ENCODE measurements around the gene ANAPC2.

ANAPC2 gene

DNA sequence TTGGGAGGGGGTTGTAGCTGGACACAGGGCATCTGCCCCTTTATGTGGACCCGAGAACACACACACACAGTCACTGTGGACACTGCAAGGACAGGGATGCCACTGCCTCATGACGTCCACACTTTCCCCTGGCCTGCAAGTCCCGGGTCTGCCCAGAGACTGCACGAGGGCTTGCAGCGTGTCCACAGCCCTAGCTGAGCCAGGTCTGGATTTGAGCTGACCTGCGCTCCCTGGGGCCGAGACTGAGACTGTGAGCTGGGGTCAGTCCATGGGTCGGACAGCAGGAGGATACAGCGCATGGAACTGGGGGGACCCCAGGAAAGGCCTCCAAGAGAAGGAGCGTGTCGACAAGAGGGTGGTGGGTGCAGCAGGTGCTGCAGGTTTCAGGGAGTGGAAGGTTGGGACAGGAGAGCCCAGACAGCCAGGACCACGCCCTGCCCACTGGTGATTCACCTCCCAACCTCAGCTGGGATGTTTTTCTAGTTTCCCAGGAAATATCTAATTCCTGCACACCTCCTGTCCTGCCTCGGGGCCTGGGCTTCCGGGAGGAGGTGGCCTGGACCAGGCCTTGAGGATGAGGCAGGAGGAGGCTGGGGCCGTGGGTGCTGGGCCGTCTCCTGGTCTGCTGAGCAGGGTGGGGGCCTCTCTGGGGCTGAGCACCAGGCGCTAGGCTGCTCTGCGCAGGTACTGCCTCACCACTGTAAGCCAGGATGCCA is 38.1 kb upstream of the ANAPC2 start:
- no peak for DNase-seq

DNA sequence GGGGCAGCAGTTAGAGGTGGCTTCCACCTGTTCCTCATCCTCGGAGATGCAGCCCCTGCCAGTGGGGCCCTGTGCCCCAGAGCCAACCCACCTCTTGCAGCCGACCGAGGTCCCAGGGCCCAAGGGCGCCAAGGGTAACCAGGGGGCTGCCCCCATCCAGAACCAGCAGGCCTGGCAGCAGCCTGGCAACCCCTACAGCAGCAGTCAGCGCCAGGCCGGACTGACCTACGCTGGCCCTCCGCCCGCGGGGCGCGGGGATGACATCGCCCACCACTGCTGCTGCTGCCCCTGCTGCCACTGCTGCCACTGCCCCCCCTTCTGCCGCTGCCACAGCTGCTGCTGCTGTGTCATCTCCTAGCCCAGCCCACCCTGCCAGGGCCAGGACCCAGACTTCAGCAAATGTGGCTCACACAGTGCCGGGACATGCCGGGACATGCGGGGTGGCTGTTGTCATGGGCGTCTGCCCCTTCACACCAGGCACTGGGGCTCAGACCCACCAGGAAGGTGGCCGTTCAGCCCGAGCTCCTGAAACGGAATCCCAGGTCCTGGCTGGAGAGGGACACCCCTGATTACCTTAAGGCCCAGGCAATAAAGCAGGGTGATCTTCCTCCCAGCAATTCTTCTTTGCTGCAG is 37.5 kb upstream of the ANAPC2 start:
- no peak for DNase-seq

DNA sequence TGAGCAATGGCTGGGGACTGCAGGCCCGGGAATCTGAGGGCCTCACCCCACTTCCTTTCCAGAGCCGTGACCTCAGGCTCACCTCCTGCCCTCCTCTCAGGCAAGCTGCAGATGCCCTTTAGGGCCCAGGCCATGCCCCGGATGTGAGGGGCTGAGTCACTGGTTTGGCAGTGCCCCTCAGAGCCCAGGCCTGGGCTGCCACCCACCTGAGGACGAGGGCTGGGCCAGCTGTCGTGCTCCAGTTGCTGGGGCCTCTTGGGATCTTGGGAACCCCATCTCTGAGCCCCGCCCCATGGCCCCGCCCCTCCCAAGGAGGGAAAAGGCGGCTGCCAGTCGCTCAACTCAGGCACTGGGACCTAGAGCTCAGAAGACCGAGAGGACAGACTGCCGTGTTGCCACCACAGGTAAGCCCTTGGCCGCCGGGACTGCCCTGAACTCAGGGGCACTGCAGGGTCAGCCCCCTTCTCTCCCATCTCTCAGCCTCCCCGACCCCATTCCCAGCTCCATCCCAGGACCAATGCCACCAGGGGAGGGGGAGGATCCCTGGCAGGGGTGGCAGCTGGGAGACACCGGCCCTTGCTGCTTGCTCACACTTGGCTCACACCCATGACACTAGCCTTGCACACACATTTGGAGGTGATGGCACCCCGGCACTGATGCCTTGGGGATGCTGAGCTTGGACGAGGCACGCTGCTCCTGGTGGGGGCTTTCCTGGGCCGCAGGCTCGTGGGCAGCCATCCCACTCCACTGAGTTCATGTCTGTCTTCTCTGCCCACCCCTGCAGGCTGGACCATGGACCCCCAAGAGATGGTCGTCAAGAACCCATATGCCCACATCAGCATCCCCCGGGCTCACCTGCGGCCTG is 36.7 kb upstream of the ANAPC2 start, which contains the start of gene CYSRT1:
CYSRT1 (plus strand) TSS at position 345 of the 865 bp plus-strand sequence; CDS start at position 793, 448 bp downstream.
- DNase-seq: no peak

DNA sequence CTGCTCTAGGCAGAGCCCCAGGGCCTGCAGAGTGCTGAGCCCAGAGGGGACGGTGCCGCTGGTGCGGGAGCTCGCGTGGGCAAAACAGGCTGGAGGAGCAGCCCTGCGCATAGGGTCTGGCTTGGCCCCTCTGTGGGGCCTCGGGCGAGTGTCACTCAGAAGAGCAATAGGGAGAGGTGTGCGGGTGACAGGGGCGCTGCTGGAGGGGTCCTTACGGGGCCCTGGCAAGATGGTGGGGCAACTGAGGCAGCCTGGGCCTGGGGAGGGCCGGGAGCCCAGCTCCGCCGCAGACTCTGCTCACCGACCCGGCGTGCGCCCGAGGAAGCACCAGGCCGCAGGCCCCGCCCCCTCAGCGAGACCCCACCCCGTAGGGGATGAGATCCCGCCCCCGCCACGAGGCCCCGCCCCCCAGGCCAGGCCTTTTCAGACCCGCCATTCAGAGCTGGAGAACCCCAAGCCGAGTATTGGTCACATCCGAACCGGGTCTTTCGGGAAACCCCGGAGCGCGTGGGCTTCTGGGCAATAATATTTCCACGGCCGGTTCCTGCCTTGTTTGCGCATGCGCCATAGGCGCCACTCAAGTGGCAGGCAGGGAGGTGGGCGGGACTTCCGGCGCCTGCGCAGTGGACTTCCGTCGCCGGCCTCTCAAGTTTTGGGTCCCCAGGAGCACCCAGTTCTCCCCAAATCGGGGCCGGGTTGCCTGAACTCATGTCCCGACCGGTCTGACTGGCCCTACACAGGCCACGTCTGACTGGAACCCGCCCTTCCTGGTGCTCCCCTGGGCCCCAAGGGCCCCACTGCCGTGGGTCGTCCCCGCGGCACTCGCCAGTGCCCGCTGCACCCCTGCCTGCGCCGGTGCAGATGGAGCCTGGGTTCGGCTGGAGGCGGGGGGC is 35.0 kb upstream of the ANAPC2 start:
- peak; percentile 82 for DNase-seq

DNA sequence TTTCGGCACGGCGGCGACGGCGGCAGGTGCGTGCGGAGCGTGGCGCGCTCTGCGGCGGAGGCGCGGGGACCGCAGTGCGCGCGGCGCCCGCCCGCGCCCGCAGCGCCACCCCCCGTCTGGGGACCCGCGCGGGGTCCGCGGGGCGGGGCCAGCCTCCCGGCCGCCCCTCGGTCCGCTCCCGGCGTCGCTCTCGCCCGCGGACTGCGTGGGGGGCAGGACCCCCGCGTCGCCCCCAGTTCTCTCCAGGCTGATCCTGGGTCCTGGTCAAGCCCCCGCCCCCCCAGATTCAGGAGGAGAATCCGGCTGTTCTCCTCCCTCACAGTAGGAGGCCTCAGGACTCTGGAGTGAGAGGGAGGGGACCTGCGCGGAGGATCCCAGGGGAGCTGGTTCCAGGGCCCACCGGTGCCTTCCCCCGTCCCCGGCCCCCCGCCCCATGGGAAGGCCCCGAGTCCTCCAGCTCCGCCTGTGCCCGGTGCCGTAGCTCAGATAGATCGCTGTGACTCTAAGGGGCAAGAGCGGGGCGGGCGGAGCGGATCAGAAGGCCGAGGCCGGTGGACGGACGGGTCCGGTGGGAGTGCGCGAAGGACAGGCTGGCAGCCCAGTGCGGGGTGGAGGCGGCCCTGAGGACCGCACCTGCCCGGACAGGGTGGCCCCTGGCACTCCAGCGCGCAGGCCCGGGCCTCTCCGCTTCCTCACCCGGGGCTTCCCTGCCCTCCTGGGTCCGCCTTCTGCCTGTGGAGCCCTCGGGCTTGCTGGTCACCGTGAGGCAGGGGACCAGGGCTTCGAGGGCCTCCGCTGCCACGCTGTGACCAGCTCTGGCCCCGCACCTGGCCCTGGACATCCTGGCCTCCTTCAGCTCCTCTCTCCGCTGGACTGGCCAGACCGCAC is 34.1 kb upstream of the ANAPC2 start, which contains the start of gene RNF208:
RNF208 (minus strand) TSS at position 51 of the 888 bp plus-strand sequence. CDS start 1,028 bp downstream, outside the sequence.
- DNase-seq: no peak

DNA sequence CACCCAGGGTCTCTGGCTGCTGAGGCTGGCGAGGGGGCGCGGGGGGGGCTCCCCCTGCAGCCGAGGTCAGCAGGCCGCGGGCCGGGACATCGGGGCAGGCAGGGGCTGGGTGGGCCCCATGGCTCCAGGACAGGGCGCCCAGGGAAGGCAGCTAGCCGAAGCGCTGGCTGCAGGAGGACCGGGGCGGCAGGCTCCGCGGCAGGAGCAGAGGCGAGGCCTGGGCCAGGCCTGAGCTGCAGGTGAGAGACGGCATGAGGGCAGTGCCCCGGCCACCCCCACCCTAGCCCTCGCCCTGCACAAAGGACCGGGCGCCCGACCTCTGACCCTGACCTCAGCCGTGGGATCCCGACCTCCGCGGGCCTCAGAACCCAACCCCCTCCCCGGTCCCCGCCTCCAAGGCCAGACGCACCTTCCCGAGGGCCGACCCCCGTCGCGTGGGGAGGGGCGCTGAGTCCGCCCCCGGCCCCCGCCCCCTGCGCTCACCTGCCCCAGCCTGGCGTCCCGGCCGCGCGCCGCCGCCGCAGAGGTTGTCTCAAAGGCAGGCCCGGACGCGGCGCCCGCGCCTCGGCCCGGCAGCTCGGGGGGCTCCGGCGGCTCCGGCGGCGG is 33.2 kb upstream of the ANAPC2 start:
- peak; percentile 43 for DNase-seq

DNA sequence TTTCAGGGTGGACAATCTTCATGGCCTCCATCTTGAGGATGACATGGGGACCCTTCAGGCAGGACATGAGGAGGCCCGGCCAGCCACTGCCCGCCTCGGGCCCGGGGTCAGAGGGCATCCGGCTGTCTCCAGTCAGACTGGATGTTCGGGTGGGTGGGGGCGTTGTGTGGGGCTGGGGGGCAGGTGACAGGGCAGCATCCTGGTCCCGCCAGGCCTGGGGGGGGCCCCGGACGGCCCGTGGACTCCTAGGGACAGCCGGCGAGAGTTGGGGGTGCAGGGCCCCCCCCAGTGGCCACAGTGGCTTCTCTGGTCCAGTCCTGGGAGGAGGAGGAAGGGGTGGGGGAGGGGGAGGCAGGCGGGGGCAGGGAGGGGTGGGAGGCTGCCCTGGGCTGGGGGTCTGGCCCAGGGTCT is 32.7 kb upstream of the ANAPC2 start:
- DNase-seq: no peak

DNA sequence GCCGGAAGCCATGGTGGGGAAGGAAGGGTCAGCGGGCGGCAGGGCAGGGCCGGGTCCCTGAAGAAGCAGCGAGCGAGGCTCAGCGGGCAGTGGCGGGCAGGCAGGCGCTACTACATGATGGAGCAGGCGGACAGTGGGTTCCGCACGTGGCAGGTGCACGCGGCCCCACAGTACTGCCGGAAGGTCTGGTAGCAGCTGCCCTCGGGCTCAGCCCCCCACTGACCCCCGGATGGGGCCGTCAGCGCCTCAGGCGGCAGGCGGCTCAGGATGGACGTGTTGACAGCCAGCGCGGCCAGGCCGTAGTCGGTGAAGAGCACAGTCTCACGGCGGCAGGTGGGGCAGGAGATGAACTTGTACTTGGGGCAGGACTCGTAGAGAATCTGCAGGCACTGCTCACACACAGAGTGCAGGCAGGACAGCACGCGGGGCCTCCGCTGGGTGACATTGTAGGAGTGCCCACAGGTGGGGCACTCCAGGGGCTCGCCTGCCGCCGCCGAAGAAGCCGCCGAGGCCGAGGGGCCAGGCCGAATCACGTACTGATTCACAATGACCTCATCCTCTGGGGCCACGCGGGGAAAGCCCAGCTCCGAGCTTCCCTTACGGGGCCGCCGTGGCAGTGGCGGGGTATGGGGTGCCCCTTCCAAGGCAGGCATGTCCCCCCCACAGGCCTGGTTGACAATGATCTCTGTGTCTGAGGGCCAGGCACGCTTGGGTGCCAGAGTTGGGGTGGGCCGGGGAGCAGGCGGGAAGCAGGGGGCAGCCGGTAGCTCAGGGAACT is 32.1 kb upstream of the ANAPC2 start:
- no peak for DNase-seq

DNA sequence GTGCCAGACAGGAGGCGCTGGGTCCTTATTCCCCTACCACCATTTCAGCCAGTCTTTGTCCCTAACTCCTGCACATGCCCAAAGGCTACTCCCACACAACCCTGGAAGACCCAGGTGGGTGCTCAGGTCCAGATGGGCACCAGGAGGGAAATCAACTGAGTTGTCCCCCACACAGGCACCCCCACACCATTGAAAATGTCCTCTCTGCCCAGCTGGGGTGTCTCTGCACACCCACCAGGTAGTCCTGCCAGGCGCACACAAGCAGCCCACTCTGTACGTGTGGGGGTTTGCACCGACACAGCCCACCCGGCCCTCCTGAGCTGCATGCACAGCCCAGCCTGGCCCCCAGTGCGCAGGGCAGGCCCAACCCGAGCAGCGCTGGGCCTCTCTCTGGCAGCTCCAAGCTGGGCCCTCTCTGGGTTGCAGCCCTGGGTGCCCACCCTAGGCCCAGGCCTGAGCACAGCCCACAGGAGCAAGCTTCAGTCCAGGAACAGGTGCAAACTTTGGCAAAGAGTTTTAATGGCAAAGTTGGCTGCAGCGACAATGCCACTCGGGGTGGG is 31.5 kb upstream of the ANAPC2 start:
- DNase-seq: no peak

DNA sequence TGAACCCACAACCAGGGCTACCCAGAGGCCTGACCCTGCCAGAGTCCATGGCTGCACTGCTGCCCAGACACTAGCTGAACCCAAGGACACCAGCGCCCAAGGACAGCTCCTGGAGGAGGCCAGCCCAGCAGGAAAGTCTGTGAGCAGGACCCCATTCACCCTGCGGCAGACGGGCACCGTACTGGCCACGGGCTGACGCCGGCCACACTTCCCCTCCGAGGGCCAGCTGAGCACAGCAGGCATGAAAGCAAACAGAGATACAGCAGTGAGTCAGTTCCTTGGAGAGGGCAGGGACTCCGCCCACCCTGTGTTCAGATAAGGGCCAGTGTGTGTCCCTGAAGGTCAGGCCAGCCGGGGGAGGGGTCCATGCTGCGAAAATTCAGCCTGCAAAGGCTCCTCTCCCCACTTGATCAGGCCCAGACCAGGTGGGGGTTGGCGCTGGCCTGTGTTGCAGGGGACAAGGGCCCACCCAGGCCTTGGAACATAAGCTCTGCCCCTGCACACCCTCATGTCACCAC is 30.5 kb upstream of the ANAPC2 start:
- DNase-seq: no peak

DNA sequence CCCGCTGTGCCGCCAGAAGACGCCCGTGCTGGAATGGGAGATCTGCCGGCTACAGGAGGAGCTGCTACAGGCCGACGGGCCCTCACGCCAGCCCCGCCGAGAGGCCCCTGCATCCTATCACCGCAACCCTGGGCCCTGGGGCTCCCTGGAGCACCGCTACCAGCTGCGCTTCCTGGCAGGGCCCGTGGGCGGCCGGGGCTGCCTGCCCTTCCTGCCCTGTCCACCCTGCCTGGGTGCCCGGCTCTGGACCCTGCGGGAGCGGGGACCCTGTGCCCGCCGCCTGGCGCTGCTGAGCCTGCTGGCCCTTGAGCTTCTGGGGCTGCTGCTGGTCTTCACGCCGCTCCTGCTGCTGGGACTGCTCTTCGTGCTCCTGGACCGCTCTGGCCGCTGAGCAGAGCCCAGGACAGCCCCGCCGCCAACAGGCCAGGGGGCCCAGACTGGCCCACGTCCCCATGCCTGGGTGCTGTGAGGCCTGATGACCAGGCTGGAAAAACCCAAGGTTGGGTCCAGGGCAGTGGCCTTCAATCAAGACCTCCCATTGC is 29.9 kb upstream of the ANAPC2 start:
- DNase-seq: no peak

DNA sequence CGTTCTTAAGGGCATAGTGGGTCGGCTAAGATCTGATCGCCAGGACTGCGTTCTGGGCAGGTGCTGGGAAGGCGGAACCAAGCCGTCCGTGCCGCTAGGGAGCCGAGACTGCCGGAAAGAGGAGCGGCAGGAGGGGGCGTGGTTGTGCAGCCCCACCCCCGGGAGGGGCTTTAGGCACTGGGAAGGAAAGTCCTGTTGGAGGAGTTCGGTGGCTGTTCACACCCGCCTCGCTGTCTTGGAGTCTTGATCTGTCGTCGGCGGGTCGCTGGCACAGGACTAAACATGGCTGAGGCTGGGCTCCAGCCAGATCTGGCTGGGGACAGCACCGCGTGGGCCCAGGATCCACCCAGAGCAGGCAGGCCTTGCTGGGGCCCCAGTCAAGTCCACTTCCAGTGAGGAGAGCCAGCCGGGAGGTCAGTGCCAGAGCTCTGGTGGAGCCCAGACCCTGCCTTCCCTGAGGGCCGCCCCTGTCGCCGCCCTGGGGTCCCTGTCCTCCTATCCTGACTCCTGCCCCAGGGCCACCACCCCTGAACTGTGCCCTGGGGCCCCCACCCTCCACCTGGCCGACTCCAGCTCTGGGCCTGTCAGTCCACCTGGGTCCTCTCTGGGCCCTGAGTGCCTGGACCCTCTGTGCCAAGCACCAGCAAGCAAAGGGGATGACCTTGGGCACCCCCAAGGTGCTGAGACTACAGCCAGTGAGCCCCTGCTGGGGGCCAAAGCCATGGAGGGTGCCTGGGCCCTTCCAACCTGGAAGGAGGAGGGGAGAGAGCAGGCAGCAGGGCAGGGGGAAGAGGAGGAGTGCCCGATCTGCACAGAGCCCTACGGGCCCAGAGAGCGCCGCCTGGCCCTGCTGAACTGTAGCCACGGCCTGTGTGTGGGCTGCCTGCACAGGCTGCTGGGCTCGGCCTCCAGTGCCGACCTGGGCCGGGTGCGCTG is 29.2 kb upstream of the ANAPC2 start:
- peak; percentile 78 for DNase-seq

DNA sequence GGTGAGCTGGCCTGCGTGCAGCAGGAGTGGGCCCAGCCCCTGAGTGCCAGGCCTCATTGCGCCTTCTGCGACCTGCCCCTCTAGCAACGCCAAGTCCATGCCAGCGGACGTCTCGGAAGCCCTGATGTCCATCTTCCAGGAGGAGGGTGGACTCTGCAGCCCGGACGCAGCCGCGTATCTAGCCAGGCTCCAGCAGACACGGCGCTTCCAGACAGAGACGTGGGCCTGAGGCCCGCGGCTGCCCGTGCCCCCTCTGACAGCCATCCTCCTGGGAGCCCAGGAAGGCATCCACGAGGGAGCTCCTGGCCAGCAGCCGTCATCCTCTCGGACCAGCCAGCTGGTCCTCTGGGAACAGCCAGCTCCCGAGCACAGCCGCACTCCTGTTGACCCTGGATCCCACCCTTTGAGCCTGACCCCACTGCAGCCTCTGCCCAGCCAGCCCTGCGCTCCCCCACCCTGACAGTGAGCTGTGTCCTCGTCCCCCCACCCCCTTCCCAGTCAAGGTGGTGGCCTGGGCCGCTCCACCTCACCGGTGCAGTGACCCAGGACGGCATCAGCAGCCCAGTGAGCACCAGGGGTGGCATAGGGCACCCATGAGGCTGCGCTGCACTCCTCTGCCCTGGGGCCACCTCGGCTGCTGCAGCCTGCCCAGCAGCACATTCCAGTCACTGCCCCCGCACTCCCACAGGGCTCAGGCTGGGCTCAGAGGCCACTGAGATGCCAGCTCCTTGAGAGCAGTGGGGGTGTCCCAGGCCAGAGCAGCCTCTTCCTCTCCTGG is 28.0 kb upstream of the ANAPC2 start:
- DNase-seq: no peak

DNA sequence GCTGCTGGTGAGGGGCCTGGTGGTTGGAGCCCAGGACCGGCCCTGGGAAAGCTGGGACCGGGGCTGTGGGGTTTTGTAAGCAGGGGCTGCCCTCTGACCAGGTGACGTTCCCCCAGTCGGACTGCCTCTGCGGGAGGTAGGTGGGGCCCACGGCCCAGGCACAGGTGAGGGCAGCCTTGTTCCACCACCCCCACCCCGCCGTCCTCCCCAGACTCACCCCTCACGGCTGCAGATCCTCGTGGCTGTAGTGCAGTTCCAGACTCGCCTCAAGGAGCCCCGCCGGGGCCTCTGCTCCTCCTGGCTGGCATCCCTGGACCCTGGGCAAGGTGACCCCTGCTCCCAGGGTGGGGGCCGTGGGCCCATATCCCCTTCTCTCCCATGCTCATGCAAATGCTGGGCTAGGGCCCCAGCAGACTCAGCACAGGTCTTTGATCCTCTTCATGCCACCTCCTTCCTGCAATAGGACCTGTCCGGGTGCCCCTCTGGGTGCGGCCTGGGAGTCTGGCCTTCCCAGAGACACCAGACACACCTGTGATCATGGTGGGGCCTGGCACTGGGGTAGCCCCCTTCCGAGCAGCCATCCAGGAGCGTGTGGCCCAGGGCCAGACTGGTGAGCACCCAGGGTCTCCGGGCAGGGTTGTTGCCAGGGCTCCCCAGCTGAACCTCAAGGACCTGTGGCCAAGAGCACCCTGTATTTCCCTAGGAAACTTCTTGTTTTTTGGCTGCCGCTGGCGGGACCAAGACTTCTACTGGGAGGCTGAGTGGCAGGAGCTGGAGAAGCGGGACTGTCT is 27.0 kb upstream of the ANAPC2 start:
- no peak for DNase-seq

DNA sequence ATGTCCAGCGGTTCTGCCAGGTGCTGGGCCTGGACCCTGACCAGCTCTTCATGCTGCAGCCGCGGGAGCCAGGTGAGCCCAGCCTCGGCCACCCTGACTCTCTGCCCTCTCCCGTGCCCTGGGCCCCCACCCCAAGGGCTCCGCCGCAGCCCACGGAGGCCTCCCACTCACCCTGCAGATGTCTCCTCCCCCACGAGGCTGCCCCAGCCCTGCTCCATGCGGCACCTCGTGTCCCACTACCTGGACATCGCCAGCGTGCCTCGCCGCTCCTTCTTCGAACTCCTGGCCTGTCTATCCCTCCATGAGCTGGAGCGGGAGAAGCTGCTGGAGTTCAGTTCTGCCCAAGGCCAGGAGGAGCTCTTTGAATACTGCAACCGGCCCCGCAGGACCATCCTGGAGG is 26.3 kb upstream of the ANAPC2 start:
- DNase-seq: no peak
